Peyer's patch (tissue), 4 donors: ENCODE results near the gene NARS2.

Source experiments
- CTCF ChIP-seq, 6 experiments: fragments of 450-650 bp in 4 of 6; fragments of 200-600 bp in 2 of 6; sonication (generic) in 1 of 6; IDR thresholded peaks; one replicate each; pipeline ENCODE4 v1.5.1; 2017 to 2019; ENCODE audit warnings: antibody characterized with exemption in 6 of 6, mild to moderate bottlenecking in 3 of 6, moderate library complexity in 1 of 6
- POLR2A ChIP-seq, 2 donors: fragments of 450-650 bp; IDR thresholded peaks; one replicate each; pipeline ENCODE4 v1.5.1; 2017; ENCODE audit warnings: antibody characterized with exemption in 2 of 2, mild to moderate bottlenecking in 2 of 2, moderate library complexity in 2 of 2

- TF ChIP-seq CTCF (IDR thresholded peaks at IDR 0.05) (no peak), POLR2A (IDR thresholded peaks at IDR 0.05) (no peak)
Observed at GRCh38 chr11:78489184-78489583, 85.5 kb downstream of the NARS2 start.
